ENCODE results near the gene CDC42EP2. TPM values are rescaled to one million over a fixed set of nuclear protein-coding genes. Genes with fewer than 3 reads are reported as not detected.
A peak's percentile ranks its signal among the peaks of the same experiment; 100 is the strongest.

Gene CDC42EP2
- total RNA-seq, 1 experiment from 2014 or later, result 43.2 TPM

DNA sequence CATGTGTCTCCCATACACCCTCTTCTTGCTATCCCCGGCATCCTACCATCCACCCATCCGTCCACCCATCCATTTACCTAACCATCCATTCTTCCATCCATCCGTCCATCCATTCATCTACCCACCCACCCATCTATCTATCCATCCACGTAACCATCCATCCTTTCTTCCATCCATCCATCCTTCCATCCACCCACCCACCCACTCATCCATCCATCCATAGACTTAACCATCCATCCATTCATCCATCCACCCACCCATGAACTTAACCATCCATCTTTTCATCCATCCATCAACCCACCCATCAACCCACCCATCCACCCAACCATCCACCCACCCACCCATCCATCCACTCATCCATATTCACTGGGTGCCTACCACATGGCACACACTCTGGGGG lies 10.6 kb upstream of the CDC42EP2 start:
- BruUV-seq (replicated peaks), result no TSS peak

DNA sequence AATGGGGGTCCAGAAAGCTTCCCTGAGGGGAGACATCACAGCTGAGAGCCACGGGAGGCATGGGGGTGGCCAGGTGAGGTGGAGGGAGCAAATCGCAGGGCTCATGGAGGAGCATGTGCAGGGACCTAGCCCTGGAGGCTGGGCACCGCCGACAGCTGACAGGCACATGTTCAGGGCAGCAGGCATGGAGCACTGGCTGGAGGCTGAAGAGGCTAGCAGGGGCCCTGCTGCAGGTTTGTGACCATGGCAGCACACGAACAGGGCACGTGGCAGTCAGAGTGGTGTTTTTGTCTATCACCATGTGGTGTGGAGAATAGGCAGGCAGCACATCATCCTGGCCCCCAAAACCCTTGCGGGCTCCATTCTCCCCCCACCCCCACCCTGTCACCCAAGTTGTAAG lies 10.1 kb upstream of the CDC42EP2 start:
- TF ChIP-seq, protein P1, sequence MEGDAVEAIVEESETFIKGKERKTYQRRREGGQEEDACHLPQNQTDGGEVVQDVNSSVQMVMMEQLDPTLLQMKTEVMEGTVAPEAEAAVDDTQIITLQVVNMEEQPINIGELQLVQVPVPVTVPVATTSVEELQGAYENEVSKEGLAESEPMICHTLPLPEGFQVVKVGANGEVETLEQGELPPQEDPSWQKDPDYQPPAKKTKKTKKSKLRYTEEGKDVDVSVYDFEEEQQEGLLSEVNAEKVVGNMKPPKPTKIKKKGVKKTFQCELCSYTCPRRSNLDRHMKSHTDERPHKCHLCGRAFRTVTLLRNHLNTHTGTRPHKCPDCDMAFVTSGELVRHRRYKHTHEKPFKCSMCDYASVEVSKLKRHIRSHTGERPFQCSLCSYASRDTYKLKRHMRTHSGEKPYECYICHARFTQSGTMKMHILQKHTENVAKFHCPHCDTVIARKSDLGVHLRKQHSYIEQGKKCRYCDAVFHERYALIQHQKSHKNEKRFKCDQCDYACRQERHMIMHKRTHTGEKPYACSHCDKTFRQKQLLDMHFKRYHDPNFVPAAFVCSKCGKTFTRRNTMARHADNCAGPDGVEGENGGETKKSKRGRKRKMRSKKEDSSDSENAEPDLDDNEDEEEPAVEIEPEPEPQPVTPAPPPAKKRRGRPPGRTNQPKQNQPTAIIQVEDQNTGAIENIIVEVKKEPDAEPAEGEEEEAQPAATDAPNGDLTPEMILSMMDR (IDR thresholded peaks at IDR 0.05; ENCODE audit: unreplicated experiment), result no peak
- H3K4me3 Mint-ChIP-seq (ENCODE audit: low read depth, unreplicated experiment), result no peak overlapping the region
- peaks cover 28% of the 10 kb centered on the region for H3K36me3 Mint-ChIP-seq (ENCODE audit: insufficient read depth, unreplicated experiment)
- no peak for DNase-seq
- H3K9me3 Mint-ChIP-seq (ENCODE audit: low read depth, unreplicated experiment), result no peaks in the 10 kb centered on the region
- H3K27me3 Mint-ChIP-seq (ENCODE audit: unreplicated experiment), result no peaks in the 10 kb centered on the region
- peaks cover 17% of the 10 kb centered on the region for H3K4me1 Mint-ChIP-seq (ENCODE audit: low read depth, unreplicated experiment)
- CTCF ChIA-PET, result no interaction called here
- no peak overlapping the region for H3K27ac Mint-ChIP-seq (ENCODE audit: unreplicated experiment)
- intact Hi-C loops (cut with micrococcal nuclease; ENCODE audit: unreplicated experiment), result no loop called here
- no TSS peak for BruUV-seq (replicated peaks)

More for the DNA sequence above, 10.6 kb upstream of the CDC42EP2 start:
- no peak for DNase-seq
- Mint-ChIP-seq H3K4me3 (ENCODE audit: low read depth, unreplicated experiment) (no peak overlapping the region), H3K4me1 (ENCODE audit: low read depth, unreplicated experiment) (peaks cover 17% of the 10 kb centered on the region), H3K27me3 (ENCODE audit: unreplicated experiment) (no peaks in the 10 kb centered on the region), H3K27ac (ENCODE audit: unreplicated experiment) (no peak overlapping the region), H3K9me3 (ENCODE audit: low read depth, unreplicated experiment) (no peaks in the 10 kb centered on the region), H3K36me3 (ENCODE audit: insufficient read depth, unreplicated experiment) (peaks cover 28% of the 10 kb centered on the region)
- CTCF ChIA-PET, result no interaction called here
- intact Hi-C loops (cut with micrococcal nuclease; ENCODE audit: unreplicated experiment), result no loop called here
- TF ChIP-seq, protein P1 (IDR thresholded peaks at IDR 0.05; ENCODE audit: unreplicated experiment), result no peak

DNA sequence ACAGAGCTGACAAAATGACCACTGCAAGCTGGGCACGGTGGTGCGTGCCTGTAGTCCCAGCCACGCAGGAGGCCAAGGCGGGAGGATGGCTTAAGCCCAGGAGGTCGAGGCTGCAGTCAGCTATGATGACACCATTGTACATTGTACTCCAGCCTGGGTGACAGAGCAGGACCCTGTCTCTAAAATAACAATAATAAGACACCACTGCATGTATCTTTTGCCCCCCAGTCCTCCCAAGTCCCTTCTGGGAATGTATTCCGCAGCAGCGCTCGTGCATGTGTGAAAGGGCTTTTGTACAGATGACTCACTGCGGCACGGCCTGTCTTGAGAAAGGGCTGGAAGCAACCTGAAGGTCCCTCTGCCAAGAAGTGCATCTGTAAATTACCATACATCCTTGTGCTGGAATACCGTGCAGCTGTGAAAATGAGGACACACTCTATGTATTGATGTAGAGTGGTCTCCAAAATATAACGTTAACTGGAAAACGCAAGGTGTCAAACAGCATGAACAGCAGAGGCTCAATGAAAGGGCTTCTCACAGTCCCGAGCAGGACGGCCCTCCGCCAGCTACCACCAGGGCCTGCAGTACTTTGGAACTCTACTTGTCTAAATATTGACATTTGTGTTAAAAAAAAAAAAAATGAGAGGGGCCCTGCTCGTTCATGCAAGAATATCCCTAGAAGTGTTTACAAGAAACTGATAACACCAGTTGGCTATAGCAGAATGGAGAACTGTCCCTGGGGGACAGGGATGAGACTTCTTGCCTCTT lies 9.0 kb upstream of the CDC42EP2 start:
- CTCF ChIA-PET, result interaction anchor here (0.5 kb wide), 1 partner anchor 23 kb away, joined by 4 read pairs; no protein-coding TSS in a partner anchor
- no TSS peak for BruUV-seq (replicated peaks)
- TF ChIP-seq, protein P1 (IDR thresholded peaks at IDR 0.05; ENCODE audit: unreplicated experiment), result no peak
- peaks cover 18% of the 10 kb centered on the region for H3K4me1 Mint-ChIP-seq (ENCODE audit: low read depth, unreplicated experiment)
- no peak for DNase-seq
- H3K36me3 Mint-ChIP-seq (ENCODE audit: insufficient read depth, unreplicated experiment), result peaks cover 33% of the 10 kb centered on the region
- no peaks in the 10 kb centered on the region for H3K27me3 Mint-ChIP-seq (ENCODE audit: unreplicated experiment)
- H3K27ac Mint-ChIP-seq (ENCODE audit: unreplicated experiment), result no peak overlapping the region
- no peaks in the 10 kb centered on the region for H3K9me3 Mint-ChIP-seq (ENCODE audit: low read depth, unreplicated experiment)
- intact Hi-C loops (cut with micrococcal nuclease; ENCODE audit: unreplicated experiment), result no loop called here
- H3K4me3 Mint-ChIP-seq (ENCODE audit: low read depth, unreplicated experiment), result no peak overlapping the region

DNA sequence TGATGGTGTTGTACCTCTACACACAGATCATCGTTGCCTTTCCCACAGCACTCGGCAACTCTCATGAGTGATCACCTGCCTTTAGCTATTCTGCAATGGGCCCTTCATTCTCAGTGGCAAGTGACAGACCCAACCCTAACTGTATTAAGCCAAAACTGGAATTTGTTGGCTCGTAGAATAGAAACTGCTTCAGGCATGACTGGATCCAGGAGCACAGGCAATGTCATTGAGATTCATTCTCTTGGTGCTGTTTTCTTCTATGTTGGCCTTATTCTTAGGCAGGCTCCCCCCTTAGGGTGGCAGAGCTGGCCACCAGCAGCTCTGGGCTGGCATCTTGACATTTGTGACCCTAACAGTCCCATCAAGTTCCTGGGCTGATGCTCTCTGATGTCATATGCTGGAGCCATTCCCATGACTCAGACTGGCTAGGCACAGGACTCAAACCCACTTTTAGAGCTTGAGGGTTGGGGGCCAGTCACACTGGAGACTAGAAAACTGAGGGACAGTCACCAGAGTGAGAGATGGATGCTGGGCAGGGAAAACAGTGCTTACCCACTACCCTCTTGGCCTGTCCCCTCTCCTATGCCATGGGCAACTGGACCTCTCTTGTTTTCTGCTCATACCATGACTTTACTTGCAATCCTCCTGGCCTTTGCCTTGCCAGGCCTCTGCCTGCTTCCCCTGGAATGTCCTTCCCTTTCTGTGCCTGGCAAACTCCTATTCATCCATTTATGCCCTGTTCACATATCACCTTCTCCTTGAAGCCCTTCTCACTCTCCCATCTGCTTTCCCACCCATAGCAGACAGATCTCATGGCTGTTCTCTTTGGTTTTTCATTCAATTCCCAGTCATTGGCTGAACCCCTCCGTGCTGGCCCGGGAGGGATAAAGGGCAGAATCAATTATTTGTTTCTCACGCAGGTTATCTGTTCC lies 7.1 kb upstream of the CDC42EP2 start:
- no peak for DNase-seq
- H3K4me1 Mint-ChIP-seq (ENCODE audit: low read depth, unreplicated experiment), result peaks cover 37% of the 10 kb centered on the region
- no peak overlapping the region for H3K4me3 Mint-ChIP-seq (ENCODE audit: low read depth, unreplicated experiment)
- H3K27ac Mint-ChIP-seq (ENCODE audit: unreplicated experiment), result peak overlapping the region; percentile 11
- no peaks in the 10 kb centered on the region for H3K27me3 Mint-ChIP-seq (ENCODE audit: unreplicated experiment)
- peaks cover 38% of the 10 kb centered on the region for H3K36me3 Mint-ChIP-seq (ENCODE audit: insufficient read depth, unreplicated experiment)
- H3K9me3 Mint-ChIP-seq (ENCODE audit: low read depth, unreplicated experiment), result no peaks in the 10 kb centered on the region
- intact Hi-C loops (cut with micrococcal nuclease; ENCODE audit: unreplicated experiment), result no loop called here
- CTCF ChIA-PET, result no interaction called here
- TF ChIP-seq, protein P1 (IDR thresholded peaks at IDR 0.05; ENCODE audit: unreplicated experiment), result no peak
- no TSS peak for BruUV-seq (replicated peaks)

Measured in Calu3 (cell line).